ENCODE results near the gene XCR1.

The XCR1 gene

DNA sequence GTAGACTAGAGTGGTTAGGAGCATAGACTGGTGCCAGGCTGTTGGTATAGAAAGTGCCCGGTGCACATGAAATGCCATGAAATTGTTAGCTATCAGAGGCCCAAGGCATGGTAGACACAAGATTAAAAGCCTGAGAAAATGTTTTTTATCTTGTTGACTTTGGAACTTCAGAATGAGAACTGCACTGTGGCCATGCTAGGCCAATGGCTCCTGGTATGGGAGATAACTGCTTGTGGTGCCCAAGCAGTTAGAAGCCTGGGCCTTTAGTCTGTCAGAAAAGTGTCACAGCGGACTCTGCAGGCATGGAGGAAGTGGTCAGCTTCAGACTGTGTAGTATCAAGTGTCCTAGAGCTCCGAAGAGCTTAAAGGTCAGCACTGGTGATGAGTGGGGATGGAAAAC lies 43.5 kb downstream of the XCR1 start:
- no peak for DNase-seq (ENCODE audit: low spot score)

DNA sequence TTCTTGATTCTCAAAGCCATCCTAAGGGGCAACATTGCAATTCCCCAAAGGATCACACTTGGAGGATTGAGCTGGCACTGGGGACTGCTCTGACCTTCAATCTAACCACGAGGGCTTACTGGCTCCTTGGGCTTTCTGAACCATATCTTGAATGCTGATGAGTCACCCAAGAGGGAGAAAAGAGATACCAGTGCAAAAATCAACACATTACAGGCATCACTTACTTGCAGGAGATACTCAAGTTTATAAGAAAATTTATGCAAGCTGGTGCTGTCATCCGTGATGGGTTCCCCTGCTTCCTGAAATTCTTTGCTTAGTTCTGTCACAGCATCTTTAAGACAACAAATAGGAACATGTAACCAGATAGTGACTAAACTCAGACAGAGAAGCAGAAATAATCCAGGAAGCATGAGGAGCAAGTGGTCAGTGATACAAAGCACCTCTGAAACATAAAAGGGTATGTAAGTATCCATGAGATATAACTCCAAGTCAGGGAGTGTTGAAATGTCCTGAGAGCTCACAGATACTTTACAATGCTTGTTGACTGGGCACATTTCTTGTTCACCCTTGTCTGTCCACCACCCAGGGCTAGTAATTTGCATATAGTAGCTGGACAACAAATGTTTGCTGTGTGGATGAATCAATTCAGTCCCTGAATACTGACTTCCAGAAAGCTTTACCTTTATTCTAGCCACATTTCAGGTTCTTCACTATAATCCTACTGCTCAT lies 45.8 kb downstream of the XCR1 start:
- DNase-seq (ENCODE audit: low spot score): no peak

GRCh38 chr3:45980819-45981218 lies 46.5 kb downstream of the XCR1 start:
- DNase-seq (ENCODE audit: low spot score): no peak

GRCh38 chr3:45980229-45980813 lies 47.0 kb downstream of the XCR1 start:
- no peak for DNase-seq (ENCODE audit: low spot score)

DNA sequence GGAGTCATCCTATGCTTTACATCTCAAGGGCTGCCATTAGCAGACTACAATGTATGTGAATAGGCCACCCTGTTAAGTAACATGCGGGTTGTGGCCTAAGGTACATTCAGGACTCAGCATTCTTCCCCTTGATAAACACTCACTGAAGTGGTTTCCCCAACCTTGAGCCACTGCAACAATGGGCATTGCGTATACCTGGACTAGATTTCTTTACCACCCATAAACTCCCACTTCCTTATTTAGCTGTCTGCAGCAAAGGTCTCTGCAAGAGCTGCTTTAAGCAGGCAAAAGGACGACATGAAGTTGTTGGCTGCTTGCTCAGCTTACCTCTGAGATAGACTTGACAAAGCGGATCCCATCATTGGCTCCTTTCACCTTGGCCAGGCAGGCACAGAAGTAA lies 47.9 kb downstream of the XCR1 start:
- no peak for DNase-seq (ENCODE audit: low spot score)

GRCh38 chr3:45978006-45978761 lies 49.1 kb downstream of the XCR1 start:
- DNase-seq (ENCODE audit: low spot score): no peak

DNA sequence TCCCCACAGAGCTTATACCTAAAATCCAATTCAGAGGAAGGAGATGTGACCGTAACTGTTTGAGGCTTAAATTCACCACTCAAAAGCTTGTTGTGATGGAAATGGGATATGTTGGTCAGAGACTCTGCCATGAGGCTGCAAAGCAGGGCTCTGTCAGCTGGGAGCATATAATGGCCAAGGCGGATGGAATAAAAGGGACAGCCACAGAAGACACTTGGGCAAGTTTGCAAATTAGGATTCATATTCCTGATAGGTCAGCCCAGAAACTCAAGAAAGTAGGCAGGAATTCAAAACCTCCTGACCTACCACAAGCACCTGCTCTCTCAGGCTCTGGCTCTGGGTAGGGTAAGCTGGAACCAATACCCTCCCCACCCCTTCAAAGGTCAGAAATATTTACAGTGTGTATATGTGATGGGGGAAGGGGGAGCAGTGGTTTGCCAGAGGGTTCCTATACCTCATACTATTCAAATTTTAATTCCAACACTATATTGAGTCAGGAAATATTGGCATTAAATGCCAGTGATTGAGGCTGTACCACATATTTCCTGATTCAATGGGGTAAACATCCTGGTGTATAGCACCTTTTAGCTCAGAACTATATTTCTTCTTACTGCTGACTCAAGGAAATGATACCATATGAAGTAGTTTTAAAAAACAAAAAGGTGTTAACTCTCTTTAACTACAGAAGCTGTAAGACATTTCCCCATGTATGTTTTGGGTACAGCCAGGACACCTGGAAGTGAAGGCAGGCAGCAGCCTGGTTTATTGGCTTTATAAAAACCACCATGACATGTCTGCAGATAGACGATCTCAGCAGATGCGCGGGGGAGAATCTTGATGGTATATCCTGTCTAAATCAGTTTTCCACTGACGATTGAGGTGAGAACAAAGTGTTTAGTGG lies 50.8 kb downstream of the XCR1 start:
- no peak for DNase-seq (ENCODE audit: low spot score)

GRCh38 chr3:45975686-45976085 lies 51.6 kb downstream of the XCR1 start:
- DNase-seq (ENCODE audit: low spot score): no peak

GRCh38 chr3:45974686-45975085 lies 52.6 kb downstream of the XCR1 start:
- DNase-seq (ENCODE audit: low spot score): no peak

GRCh38 chr3:45972534-45973402 lies 54.5 kb downstream of the XCR1 start:
- no peak for DNase-seq (ENCODE audit: low spot score)

GRCh38 chr3:45969953-45970352 lies 57.3 kb downstream of the XCR1 start:
- DNase-seq (ENCODE audit: low spot score): no peak

DNA sequence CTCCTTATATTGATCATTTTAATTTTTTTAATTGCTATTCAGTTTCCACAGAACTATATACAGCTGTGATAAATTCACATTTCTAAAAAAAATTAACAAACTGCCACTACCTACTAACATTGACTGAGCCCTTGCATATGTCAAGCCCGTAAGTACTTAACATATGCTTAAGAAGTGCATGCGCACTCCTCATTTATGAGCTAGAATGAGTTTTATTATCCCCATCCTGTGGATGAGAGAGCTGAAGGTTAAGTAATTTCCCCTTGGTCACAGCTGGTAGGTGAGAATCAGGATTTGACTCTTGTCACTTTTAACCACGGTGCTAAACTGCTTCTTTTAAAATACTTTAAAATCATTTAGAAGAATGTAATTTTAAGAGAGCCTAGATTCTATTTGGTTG lies 58.2 kb downstream of the XCR1 start:
- no peak for DNase-seq (ENCODE audit: low spot score)

- no peak for DNase-seq (ENCODE audit: low spot score)
Observed at GRCh38 chr3:45968706-45969105, 58.6 kb downstream of the XCR1 start.

GRCh38 chr3:45968149-45968548 lies 59.1 kb downstream of the XCR1 start:
- DNase-seq (ENCODE audit: low spot score): no peak

DNA sequence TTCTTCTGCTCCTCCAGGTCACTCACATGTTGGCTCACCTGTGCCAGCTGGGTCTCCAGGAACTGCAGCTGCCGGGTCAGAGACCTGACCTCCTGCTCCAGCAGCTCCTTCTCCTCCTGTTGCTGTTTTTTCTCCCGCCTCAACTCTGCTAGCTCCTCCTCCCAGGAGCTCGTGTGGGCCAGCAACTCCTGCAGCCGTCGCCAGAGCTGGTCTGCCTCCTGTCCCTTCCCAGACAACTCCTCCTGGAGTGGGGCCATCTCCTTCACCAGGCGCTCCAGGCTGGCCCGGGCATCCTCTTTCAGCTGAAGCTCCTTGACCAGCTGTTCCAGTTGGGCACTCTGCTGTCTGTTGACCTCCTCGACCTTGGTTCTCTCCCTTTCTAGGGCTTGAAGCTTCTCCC lies 59.6 kb downstream of the XCR1 start:
- DNase-seq (ENCODE audit: low spot score): no peak

Data from D341Med (cell line).